PC-9 (cell line): ENCODE measurements around the gene QRFPR. TPM values are rescaled to one million over a fixed set of nuclear protein-coding genes. Genes with fewer than 3 reads are reported as not detected.

ENCODE experiments used
- BruUV-seq: library from RNA; stranded (reverse); fragments of 400-500 nt; replicated peaks from 2 replicates; lab custom pipeline; 2021; lab: Mats Ljungman, UMichigan
- CTCF ChIA-PET: fragments of 300-600 bp; sonication (Branson Sonifier 250); formaldehyde crosslinking; loops from one replicate; lab custom pipeline; 2022; ENCODE audit warnings: antibody characterized with exemption; lab: Charles Lee
- POLR2A ChIA-PET: fragments of 300-600 bp; sonication (Branson Sonifier 250); formaldehyde crosslinking; loops from one replicate; lab custom pipeline; 2022; ENCODE audit warnings: antibody characterized with exemption; ENCODE audit not compliant: unreplicated experiment; lab: Charles Lee
- DNase-seq, 2 experiments: peaks; one replicate each; pipeline versions ENCODE4 v3.0.0 to v3.0.0-alpha.2; 2015 to 2022; ENCODE audit warnings: mixed read lengths in 1 of 2
- H2AFZ ChIP-seq: fragments of 200-600 bp; sonication (generic); 2 replicates; pipeline ENCODE4 v1.8.1; 2017; ENCODE audit warnings: antibody characterized with exemption
- H3F3A ChIP-seq: fragments of 200-600 bp; sonication (generic); 2 replicates; pipeline ENCODE4 v1.8.1; 2017; ENCODE audit warnings: antibody characterized with exemption, mild to moderate bottlenecking, low read depth; ENCODE audit not compliant: insufficient read depth
- H3K27ac ChIP-seq: fragments of 200-600 bp; sonication (generic); 2 replicates; pipeline ENCODE4 v1.6.1; 2016; ENCODE audit warnings: mixed run types
- H3K27me3 ChIP-seq: fragments of 200-600 bp; sonication (generic); 2 replicates; pipeline ENCODE4 v1.6.1; 2016; ENCODE audit warnings: low read depth, mixed run types; ENCODE audit not compliant: insufficient read depth
- H3K36me3 ChIP-seq: fragments of 200-600 bp; sonication (generic); 2 replicates; pipeline ENCODE4 v1.6.1; 2016; ENCODE audit warnings: low read depth, mixed run types
- H3K4me1 ChIP-seq: fragments of 200-600 bp; sonication (generic); replicated peaks from 2 replicates; pipeline ENCODE4 v1.6.1; 2016; ENCODE audit warnings: mixed run types; ENCODE audit not compliant: insufficient read depth
- H3K4me2 ChIP-seq: fragments of 200-600 bp; sonication (generic); 2 replicates; pipeline ENCODE4 v1.6.1; 2017; ENCODE audit warnings: mixed run types
- H3K4me3 ChIP-seq: fragments of 200-600 bp; sonication (generic); 2 replicates; pipeline ENCODE4 v1.6.1; 2016; ENCODE audit warnings: mixed run types
- H3K79me2 ChIP-seq: fragments of 200-600 bp; sonication (generic); 2 replicates; pipeline ENCODE4 v1.6.1; 2017; ENCODE audit warnings: low read depth, mixed run types
- H3K9me2 ChIP-seq: fragments of 200-600 bp; sonication (generic); 2 replicates; pipeline ENCODE4 v1.8.1; 2017; ENCODE audit warnings: mild to moderate bottlenecking; ENCODE audit not compliant: insufficient read depth
- H3K9me3 ChIP-seq: fragments of 200-600 bp; sonication (generic); 2 replicates; pipeline ENCODE4 v1.8.1; 2016; ENCODE audit warnings: low read depth; ENCODE audit not compliant: insufficient read depth
- H4K20me1 ChIP-seq: fragments of 200-600 bp; sonication (generic); 2 replicates; pipeline ENCODE4 v1.8.1; 2017; ENCODE audit not compliant: insufficient read depth
- EZH2 ChIP-seq: fragments of 200-600 bp; sonication (generic); IDR thresholded peaks from 2 replicates; pipeline ENCODE4 v1.8.0; 2017; ENCODE audit warnings: antibody characterized with exemption, low read depth
- intact Hi-C: fragments of 100-400 bp; cut with micrococcal nuclease; formaldehyde crosslinking; loops from one replicate; pipeline ENCODE4 v1.10.0; 2022; ENCODE audit not compliant: unreplicated experiment
- total RNA-seq: library from RNA; stranded (reverse); gene quantifications from 2 replicates; pipeline ENCODE4 v1.2.3, GENCODE V29; 2021
- TF ChIP-seq, protein P1 (sequence below): fragments of 200-600 bp; sonication (generic); conservative IDR thresholded peaks from 2 replicates; pipeline ENCODE4 v1.6.1; 2017; ENCODE audit warnings: mixed run types, antibody characterized with exemption, mild to moderate bottlenecking, moderate library complexity

Gene QRFPR
- total RNA-seq, 1 experiment from 2014 or later: 0.28 TPM

DNA sequence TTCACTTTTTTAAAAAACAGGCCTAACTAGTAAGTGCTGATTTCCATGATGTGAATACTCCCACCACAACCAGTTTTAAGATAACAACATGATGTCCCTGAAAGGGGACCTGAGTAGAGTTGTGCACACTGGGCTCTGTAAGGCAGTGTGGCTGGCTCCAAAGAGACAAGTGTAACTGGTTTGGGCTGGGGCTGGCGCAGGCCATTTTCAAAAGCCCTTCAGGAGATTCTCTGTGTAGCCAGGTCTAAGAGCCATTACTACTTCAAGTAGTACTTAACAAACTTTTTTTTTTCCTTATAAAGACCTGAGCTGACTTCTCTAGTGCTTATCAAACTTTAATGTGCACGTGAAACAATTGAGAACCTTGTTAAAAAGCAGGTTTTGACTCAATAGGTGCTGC is 4.3 kb downstream of the QRFPR start:
- no peak overlapping the region for H3K27ac ChIP-seq
- no peak for TF ChIP-seq EZH2
- TF ChIP-seq, protein P1, sequence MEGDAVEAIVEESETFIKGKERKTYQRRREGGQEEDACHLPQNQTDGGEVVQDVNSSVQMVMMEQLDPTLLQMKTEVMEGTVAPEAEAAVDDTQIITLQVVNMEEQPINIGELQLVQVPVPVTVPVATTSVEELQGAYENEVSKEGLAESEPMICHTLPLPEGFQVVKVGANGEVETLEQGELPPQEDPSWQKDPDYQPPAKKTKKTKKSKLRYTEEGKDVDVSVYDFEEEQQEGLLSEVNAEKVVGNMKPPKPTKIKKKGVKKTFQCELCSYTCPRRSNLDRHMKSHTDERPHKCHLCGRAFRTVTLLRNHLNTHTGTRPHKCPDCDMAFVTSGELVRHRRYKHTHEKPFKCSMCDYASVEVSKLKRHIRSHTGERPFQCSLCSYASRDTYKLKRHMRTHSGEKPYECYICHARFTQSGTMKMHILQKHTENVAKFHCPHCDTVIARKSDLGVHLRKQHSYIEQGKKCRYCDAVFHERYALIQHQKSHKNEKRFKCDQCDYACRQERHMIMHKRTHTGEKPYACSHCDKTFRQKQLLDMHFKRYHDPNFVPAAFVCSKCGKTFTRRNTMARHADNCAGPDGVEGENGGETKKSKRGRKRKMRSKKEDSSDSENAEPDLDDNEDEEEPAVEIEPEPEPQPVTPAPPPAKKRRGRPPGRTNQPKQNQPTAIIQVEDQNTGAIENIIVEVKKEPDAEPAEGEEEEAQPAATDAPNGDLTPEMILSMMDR: no peak
- no peaks in the 10 kb centered on the region for H4K20me1 ChIP-seq
- no peak for DNase-seq
- intact Hi-C loops: no loop called here
- ChIA-PET POLR2A (no interaction called here), CTCF (no interaction called here)
- no peaks in the 10 kb centered on the region for H3K79me2 ChIP-seq
- no peak overlapping the region for H3K4me3 ChIP-seq
- H3K27me3 ChIP-seq: no peaks in the 10 kb centered on the region
- H3F3A ChIP-seq: no peaks in the 10 kb centered on the region
- H3K4me1 ChIP-seq: peaks cover 8% of the 10 kb centered on the region; the same call in 1 of the 2 replicates
- H3K4me2 ChIP-seq: no peak overlapping the region
- no peaks in the 10 kb centered on the region for H3K36me3 ChIP-seq
- BruUV-seq: no TSS peak
- H2AFZ ChIP-seq: no peak overlapping the region
- H3K9me2 ChIP-seq: no peaks in the 10 kb centered on the region
- no peaks in the 10 kb centered on the region for H3K9me3 ChIP-seq

DNA sequence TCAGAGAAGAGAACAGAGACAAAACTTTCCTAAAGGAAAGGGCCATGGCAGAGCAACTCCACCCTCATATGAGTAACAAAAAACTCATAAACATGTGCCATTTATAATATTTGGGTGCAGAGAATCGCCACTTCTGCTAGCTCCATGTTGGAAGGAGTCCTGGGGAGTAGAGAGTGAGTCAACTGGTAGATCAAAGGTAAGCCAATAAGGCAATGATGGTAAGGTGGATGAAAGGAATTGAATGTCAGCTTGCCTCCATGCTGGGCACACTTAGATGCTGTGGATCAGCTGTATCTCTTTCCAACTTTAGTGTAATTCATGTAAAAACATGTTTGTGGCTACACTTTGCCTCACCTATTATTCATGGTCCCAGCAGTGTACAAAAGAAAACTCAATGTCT is 4.7 kb downstream of the QRFPR start:
- POLR2A ChIA-PET: no interaction called here

DNA sequence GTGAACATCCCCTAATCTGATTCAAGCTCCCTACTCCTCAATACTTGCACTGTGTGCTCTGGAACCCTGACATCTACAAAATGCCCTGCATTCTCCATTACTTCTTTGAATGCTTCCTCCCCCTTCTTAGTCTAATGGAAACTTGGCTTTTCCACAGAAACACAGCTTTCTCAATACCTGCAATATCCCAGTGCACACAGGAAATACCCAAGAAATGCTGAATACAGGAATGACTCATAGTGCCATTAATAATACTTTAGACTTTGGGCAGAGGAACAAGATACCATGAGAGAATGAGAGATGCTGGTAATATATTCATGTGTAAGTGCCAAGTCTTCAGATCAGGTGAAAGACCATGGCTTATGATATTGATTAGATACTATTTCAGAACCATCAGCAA is 5.6 kb downstream of the QRFPR start:
- Histone ChIP-seq H3K4me2 (no peak overlapping the region), H3F3A (no peaks in the 10 kb centered on the region), H3K4me1 (peaks cover 8% of the 10 kb centered on the region; the same call in 1 of the 2 replicates), H3K9me2 (no peaks in the 10 kb centered on the region), H3K4me3 (no peak overlapping the region), H3K79me2 (no peaks in the 10 kb centered on the region), H3K27me3 (no peaks in the 10 kb centered on the region), H3K27ac (no peak overlapping the region), H4K20me1 (no peaks in the 10 kb centered on the region), H3K36me3 (no peaks in the 10 kb centered on the region), H2AFZ (no peak overlapping the region), H3K9me3 (no peaks in the 10 kb centered on the region)
- DNase-seq: no peak
- POLR2A ChIA-PET: no interaction called here
- TF ChIP-seq EZH2: no peak
- TF ChIP-seq, protein P1: no peak
- intact Hi-C loops: no loop called here
- CTCF ChIA-PET: no interaction called here
- BruUV-seq: no TSS peak

More for the DNA sequence above, 4.7 kb downstream of the QRFPR start:
- CTCF ChIA-PET: no interaction called here
- TF ChIP-seq, protein P1: no peak
- TF ChIP-seq EZH2: no peak
- Histone ChIP-seq H3K36me3 (no peaks in the 10 kb centered on the region), H3K9me3 (no peaks in the 10 kb centered on the region), H4K20me1 (no peaks in the 10 kb centered on the region), H3K4me3 (no peak overlapping the region), H3K4me2 (no peak overlapping the region), H3F3A (no peaks in the 10 kb centered on the region), H3K9me2 (no peaks in the 10 kb centered on the region), H3K4me1 (peaks cover 8% of the 10 kb centered on the region; the same call in 1 of the 2 replicates), H2AFZ (no peak overlapping the region), H3K27ac (no peak overlapping the region), H3K27me3 (no peaks in the 10 kb centered on the region), H3K79me2 (no peaks in the 10 kb centered on the region)
- DNase-seq: no peak
- BruUV-seq: no TSS peak
- intact Hi-C loops: no loop called here
